HG03045 (cell line): ENCODE measurements around the gene PCCA.
"Not testable (repeated sequence)": the region's sequence is repeated elsewhere in the genome, so short reads cannot be mapped to it uniquely, and the experiment has no call there.

Experiments used
- ATAC-seq: cut with Tn5 transposase; IDR thresholded peaks from one replicate; pipeline ENCODE4 v1.9.1; 2021; ENCODE audit warnings: mild to moderate bottlenecking, moderate library complexity; ENCODE audit not compliant: unreplicated experiment

Gene PCCA

DNA sequence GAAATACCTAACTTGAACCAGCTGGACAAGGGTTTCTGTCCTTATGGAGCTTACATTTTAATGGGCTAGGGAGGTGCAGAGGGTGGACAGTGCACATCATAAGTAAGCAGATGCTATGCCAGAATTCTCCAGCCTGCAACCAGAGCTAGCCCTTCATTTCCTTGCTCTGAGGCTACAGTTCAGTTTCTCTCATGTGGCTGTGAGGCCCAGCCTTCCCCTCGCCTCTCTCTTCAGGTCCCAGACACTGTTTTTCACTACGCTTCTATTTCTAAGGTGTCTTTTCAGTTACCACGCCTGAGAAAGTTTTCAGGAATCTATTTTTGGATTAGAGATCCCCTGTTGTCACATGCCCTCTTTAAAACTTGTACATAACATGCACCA is 141.9 kb downstream of the PCCA start:
- no peak for ATAC-seq

DNA sequence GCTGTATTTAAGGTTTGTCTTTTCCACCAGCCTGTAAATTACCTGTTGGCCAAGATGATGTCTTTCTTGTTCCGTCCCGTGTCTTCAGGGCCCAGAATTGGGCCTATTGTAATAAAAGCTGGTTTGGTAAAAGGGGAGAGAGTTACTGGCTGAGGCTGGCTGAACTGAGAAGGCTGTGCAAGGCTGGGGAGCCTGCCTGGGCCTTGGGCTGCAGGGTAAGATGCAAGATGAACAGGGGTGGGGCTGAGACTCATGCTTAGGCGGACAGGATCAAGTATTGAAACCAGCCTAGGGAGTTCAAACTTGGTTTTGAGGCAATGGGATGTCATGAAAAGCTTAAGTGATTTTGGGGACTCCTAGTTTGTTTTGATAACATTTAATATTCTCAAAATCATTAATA is 142.3 kb downstream of the PCCA start:
- ATAC-seq: no peak

DNA sequence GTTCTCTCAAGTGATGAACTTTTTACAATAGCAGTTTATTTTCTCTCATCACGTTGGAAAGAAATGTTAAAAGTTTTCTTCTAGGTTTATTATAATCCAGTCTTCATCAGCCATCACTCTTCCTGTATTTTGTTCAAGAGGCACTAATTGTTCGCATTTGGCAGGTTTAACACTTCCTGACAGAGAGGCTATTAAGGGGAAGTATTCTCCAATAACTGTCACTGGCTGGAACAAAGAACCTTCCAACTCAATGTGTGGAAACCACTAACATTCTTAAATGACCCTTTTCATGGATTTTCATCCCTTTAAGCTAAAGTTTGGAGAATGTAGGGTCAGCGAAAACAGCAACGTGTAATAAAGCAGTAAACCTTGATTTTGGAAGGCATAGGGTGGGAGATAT is 145.1 kb downstream of the PCCA start:
- ATAC-seq: no peak

DNA sequence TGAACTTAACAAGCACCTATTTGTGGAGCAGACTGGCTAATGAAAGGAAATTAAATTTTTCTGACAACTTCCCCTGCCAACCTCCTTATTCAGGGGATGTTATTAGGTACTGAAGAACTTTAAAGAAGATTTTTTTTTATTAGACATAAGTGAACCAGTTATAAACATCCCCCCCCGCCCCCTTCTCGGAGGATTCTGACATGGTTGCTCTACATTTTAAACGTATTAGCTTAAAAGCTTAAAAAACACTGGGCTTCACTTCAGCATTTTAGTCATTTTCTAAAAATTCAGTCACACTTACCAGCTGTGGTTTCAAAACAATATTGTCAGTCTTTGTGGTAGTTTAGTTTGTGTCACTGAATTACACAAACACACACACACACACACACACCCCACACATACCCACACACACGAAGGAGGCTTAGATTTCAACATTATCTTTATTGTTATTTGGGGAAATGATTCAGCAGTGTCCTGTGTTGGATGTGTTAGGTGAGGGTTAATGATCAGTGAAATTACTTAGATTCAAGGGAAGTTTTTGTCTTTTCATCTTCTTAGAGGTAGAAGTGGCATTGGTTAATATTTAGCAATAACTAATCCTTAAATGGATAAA is 145.7 kb downstream of the PCCA start:
- ATAC-seq: no peak

- no peak for ATAC-seq
Measured at GRCh38 chr13:100235311-100235901, 146.5 kb downstream of the PCCA start.

- no peak for ATAC-seq
Measured at GRCh38 chr13:100240109-100240779, 151.4 kb downstream of the PCCA start.

GRCh38 chr13:100244431-100244830 is 155.5 kb downstream of the PCCA start:
- no peak for ATAC-seq

- no peak for ATAC-seq
Measured at GRCh38 chr13:100245104-100245503, 156.2 kb downstream of the PCCA start.

DNA sequence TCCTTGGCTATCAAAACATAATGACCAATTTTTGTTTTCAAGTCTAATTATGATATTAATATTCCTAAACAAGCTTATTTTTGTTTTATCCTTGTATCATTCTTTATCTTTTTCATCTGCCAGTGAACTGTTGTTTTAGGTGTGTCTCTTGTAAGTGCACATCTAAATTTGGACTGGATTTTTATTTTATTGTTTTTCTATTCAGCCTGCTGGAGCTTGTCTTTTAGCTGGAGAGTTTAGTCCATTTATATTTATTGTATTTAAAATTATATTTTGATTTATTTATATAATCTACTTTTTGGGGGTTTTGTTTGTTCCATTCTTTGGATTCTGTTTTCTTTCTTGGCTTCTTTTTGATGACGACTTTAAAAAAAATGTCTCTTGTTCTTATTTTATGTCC is 159.0 kb downstream of the PCCA start:
- ATAC-seq: no peak

- ATAC-seq: no peak
Measured at GRCh38 chr13:100254002-100254401, 165.1 kb downstream of the PCCA start.

DNA sequence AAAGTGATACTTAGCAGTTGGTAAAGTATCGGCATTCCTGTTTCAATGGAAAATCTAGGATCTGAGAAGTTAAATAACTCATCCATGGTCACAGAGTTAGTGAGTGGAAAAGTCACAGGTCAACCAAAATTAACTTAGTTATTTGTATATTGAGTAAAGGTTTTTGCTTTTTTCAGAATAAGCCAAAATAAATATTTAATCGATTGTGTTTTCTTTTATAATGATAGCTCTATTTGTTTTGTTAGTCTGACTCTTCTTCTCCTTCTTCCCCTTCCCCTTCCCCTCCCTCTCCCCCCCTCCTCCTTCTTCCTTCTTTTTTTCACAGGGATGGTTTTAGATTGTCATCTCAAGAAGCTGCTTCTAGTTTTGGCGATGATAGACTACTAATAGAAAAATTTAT is 173.5 kb downstream of the PCCA start:
- no peak for ATAC-seq

DNA sequence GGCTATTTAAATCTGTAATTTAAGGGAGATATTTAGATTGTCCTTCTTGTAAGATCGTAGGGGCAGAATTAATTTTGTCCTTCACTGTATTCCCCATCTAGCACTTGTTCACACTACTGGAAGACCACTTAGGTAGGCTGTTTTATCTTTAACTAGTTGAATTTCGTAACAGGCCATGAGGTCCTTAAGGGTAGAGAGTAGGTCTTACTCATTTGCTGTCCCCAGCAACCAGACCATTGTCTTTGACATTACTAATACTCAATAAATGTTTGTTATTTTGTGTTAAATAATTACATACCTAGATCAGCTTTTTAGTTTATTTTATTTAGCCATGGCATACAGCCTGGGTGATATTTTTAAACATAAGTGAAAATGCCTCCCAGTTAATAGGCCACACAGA is 177.1 kb downstream of the PCCA start:
- ATAC-seq: no peak

GRCh38 chr13:100269837-100270236 is 180.9 kb downstream of the PCCA start:
- ATAC-seq: no peak

DNA sequence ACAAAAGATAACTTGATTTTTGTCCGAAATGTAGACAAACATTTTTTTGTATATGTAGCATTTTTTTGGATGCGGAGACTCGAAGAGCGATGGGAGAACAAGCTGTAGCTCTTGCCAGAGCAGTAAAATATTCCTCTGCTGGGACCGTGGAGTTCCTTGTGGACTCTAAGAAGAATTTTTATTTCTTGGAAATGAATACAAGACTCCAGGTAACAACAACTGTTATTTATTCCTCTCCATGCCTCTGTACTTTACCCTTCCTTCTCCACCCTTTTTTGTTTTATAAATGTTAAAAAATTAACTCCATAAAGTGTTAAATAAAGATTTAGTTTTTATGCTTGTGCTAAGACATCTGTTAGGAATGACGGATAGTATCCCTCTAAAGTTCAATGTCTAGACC is 184.2 kb downstream of the PCCA start:
- ATAC-seq: no peak

DNA sequence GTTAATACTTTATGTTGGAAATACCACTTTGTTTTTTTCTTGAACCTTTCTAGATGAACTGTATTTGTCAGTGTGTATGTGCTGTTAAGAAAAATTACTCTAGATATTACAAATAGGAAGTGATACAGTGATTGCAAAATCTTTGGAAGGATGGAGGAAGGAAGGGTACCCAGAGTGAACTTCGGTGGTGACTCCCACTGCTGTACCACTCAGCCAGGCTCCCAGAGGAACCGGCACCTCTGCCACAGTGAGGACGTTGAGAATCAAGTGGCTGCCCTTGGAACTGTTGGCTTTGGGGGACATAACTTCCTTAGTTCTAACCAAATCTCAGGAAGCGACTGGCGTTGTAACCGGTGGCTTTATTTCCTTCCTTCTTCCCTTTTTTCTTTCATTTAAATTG is 184.7 kb downstream of the PCCA start:
- ATAC-seq: no peak

DNA sequence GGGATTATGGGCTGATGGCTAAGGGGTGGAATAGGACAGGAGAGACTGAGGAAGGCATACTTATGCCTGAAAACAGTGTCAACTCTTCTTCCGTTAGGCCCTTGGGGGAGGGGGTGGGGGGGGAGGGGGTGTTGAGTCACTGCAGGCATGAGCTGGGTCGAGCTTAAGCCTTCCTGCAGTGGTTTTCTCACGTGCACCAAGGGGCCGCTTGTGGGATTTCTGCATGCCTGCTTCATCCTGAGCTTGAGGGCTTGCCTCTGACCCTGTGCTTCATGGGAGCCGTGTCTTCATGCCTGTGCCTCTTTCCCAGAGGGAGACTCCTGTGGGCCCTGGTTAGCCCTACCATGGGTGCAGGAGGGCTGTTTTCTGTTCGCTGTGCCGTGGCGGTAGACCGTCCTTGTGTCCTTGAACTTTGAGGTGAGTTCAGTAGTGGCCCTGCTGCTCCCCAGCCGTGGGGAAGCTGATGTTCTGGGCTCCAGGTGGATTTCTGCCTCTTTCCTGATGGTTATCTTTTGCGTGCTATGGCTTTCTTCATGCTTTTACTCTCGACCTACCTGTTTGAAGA is 186.1 kb downstream of the PCCA start:
- no peak for ATAC-seq

DNA sequence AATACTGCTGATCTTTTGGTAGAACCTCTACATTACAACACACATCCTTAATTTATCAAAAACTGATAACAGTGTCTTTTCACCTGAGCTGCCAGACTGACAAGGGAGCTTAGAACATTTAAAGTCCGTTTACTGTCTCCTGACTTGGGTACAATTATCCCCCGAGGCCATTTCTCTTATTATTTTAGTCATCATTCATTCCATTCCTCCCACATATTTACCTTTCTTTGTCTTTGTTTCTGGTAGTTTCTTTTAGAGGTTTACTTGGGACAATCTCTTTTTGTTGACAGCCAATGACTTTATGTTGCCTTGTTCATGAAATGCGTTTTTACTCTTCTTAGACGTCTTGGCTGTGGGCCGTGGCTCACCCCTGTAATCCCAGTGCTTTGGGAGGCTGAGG is 186.9 kb downstream of the PCCA start:
- no peak for ATAC-seq

DNA sequence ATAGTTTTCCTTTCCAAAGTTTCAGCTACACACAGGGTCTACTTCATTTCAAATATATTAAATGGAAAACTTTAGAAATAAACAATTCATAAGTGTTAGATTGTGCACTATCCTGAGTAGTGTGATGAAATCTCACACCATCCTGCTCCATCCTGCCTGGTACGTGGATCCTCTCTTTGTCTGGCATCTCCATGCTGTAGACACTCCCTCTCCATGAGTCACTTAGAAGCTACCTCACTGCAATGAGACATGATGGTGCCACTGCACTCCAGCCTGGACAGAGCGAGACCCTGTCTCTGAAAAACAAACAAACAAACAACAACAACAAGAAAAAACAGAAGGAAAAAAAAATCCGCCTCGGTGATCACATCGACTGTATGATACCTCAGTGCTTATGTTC is 191.8 kb downstream of the PCCA start:
- no peak for ATAC-seq

DNA sequence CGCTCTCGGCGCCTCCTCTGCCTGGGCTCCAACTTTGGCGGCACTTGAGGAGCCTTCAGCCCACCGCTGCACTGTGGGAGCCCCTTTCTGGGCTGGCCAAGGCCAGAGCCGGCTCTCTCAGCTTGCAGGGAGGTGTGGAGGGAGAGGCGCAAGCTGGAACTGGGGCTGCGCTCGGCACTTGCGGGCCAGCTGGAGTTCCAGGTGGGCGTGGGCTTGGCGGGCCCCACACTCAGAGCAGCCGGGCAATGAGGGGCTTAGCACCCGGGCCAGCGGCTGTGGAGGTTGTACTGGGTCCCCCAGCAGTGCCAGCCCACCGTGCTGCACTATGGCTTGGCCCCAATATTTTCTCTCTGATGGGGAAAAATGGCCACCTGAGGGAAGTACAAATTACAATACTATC is 193.4 kb downstream of the PCCA start:
- ATAC-seq: not testable (repeated sequence)

DNA sequence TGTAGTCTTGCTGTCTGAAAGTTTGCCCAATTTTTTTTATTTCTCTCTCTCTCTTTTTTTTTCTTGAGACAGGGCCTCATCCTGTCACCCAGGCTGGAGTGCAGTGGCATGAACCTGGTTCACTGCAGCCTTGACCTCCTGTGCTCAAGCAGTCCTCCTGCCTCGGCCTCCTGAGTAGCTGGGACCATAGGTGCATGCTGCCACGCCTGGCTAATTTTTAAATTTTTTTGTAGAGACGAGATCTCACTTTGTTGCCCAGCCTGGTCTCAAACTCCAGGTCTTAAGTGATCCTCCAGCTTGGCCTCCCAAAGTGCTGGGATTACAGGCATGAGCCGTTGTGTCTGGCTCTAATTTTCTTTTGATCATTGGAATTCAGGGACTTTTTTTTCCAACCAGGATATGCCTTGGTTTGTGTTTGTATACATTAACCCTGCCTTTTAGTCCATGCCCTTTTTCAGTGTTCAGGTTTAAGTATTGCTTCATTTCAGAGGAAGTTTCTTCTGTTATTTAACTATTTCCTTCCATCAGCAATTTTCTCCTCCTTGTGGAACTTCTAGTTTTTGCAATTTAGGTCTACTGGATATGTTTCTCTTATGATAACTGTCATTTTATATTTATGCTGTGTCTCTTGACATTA is 201.4 kb downstream of the PCCA start:
- no peak for ATAC-seq

- ATAC-seq: no peak
Measured at GRCh38 chr13:100291624-100292023, 202.7 kb downstream of the PCCA start.

- ATAC-seq: no peak
Measured at GRCh38 chr13:100297413-100297812, 208.5 kb downstream of the PCCA start.
